Ishikawa (cell line): Measurements from ENCODE around the gene RNPEPL1.

ENCODE experiments used
- EP300 ChIP-seq: IDR thresholded peaks from 2 replicates; pipeline ENCODE4 v1.6.1; 2012; ENCODE audit warnings: borderline replicate concordance
- FOXM1 ChIP-seq: IDR thresholded peaks from 2 replicates; pipeline ENCODE4 v1.6.1; 2012; ENCODE audit warnings: low read depth, borderline replicate concordance

- TF ChIP-seq EP300, result no peak
- TF ChIP-seq FOXM1, result no peak
Measured at GRCh38 chr2:240594511-240595380, 26.5 kb downstream of the RNPEPL1 start.
